HCT116 (cell line): Measurements from ENCODE around the gene METTL1. TPM values are rescaled to one million over a fixed set of nuclear protein-coding genes. Genes with fewer than 3 reads are reported as not detected.

Experiments
- ATAC-seq: fragments of 200-7000 bp; cut with Tn5 transposase; 2 replicates; pipeline ENCODE4 v1.9.1; 2020; ENCODE audit warnings: mild to moderate bottlenecking, moderate library complexity
- BruUV-seq: library from RNA; stranded (reverse); fragments of 400-500 nt; replicated peaks from 2 replicates; lab custom pipeline; 2021; lab: Mats Ljungman, UMichigan
- CTCF ChIA-PET: fragments of 300-600 bp; sonication (Branson Sonifier 250); formaldehyde crosslinking; loops from one replicate; lab custom pipeline; 2021; ENCODE audit warnings: antibody characterized with exemption; lab: Charles Lee
- POLR2A ChIA-PET: fragments of 300-600, 350-600 bp; sonication (Branson Sonifier 250); formaldehyde crosslinking; loops from one replicate; lab custom pipeline; 2021; ENCODE audit warnings: antibody characterized with exemption; lab: Charles Lee
- RAD21 ChIA-PET, 2 experiments: fragments of 300-600 bp; sonication (Branson Sonifier 250); formaldehyde crosslinking; loops; one replicate each; lab custom pipeline; 2023; ENCODE audit warnings: low total read pairs in 2 of 2; ENCODE audit not compliant: uncharacterized antibody in 2 of 2, unreplicated experiment in 2 of 2, low non-redundant PET in 1 of 2; lab: Charles Lee
- DNase-seq: peaks from one replicate; pipeline ENCODE4 v3.0.0-alpha.2; 2010; ENCODE audit warnings: low read depth, low spot score
- H2AFZ ChIP-seq: fragments of 200-600 bp; shearing (Covaris generic), sonication (generic); 2 replicates; pipeline ENCODE4 v1.6.1; 2017; ENCODE audit warnings: low read depth, mixed run types, mixed read lengths, antibody characterized with exemption, low read length; ENCODE audit not compliant: poor library complexity, severe bottlenecking
- H3K27ac ChIP-seq: 2 replicates; pipeline ENCODE4 v1.5.1; 2012; ENCODE audit warnings: low read depth, low read length
- H3K27me3 ChIP-seq: fragments of 200-600 bp; sonication (generic); 2 replicates; pipeline ENCODE4 v1.6.1; 2016; ENCODE audit warnings: mixed run types, low read length, mixed read lengths; ENCODE audit not compliant: insufficient read depth
- H3K36me3 ChIP-seq, 2 experiments: fragments of 200-500 bp in 1 of 2; fragments of 200-600 bp in 1 of 2; sonication (Bioruptor generic) in 1 of 2; sonication (generic) in 1 of 2; 2 replicates each; pipeline versions ENCODE4 v1.5.1 to v1.6.1; 2014 to 2016; ENCODE audit warnings: low read length in 2 of 2, inconsistent platforms in 1 of 2, mixed read lengths in 1 of 2, mixed run types in 1 of 2; ENCODE audit not compliant: insufficient read depth in 2 of 2, control insufficient read depth in 1 of 2
- H3K4me1 ChIP-seq, 2 experiments: fragments of 200-600 bp in 1 of 2; sonication (generic) in 1 of 2; 2 replicates each; pipeline versions ENCODE4 v1.5.1 to v1.6.1; 2012 to 2017; ENCODE audit warnings: low read length in 2 of 2, inconsistent platforms in 1 of 2, mild to moderate bottlenecking in 1 of 2, mixed read lengths in 1 of 2, mixed run types in 1 of 2, moderate library complexity in 1 of 2; ENCODE audit not compliant: insufficient read depth in 2 of 2, control insufficient read depth in 1 of 2
- H3K4me2 ChIP-seq: fragments of 200-600 bp; sonication (generic); 2 replicates; pipeline ENCODE4 v1.6.1; 2017; ENCODE audit warnings: mixed run types, low read length, mixed read lengths
- H3K4me3 ChIP-seq, 2 experiments: fragments of 200-600 bp in 1 of 2; sonication (generic) in 1 of 2; replicated peaks in 1 of 2; 2 replicates each; pipeline ENCODE4 v1.5.1; 2011 to 2016; ENCODE audit warnings: low read length in 2 of 2, control low read depth in 1 of 2, low read depth in 1 of 2, mild to moderate bottlenecking in 1 of 2, mixed read lengths in 1 of 2, mixed run types in 1 of 2
- H3K79me2 ChIP-seq: fragments of 200-600 bp; sonication (generic); 2 replicates; pipeline ENCODE4 v1.6.1; 2017; ENCODE audit warnings: mild to moderate bottlenecking, mixed run types, low read length, moderate library complexity, mixed read lengths; ENCODE audit not compliant: insufficient read depth
- H3K9ac ChIP-seq: fragments of 200-600 bp; sonication (generic); 2 replicates; pipeline ENCODE4 v1.6.1; 2016; ENCODE audit warnings: low read length, mixed read lengths
- H3K9me2 ChIP-seq: fragments of 200-600 bp; sonication (generic), shearing (Covaris generic); 2 replicates; pipeline ENCODE4 v1.6.1; 2017; ENCODE audit warnings: mixed run types, mild to moderate bottlenecking, moderate library complexity; ENCODE audit not compliant: insufficient read depth
- H3K9me3 ChIP-seq, 2 experiments: fragments of 200-500 bp in 1 of 2; fragments of 200-600 bp in 1 of 2; sonication (Bioruptor generic) in 1 of 2; sonication (generic) in 1 of 2; 2 replicates each; pipeline ENCODE4 v1.6.1; 2014 to 2017; ENCODE audit warnings: low read length in 2 of 2, mixed read lengths in 2 of 2, inconsistent platforms in 1 of 2, low read depth in 1 of 2, mild to moderate bottlenecking in 1 of 2, mixed run types in 1 of 2, moderate library complexity in 1 of 2; ENCODE audit not compliant: control insufficient read depth in 1 of 2, insufficient read depth in 1 of 2
- H4K20me1 ChIP-seq: fragments of 200-600 bp; sonication (generic), shearing (Covaris generic); 2 replicates; pipeline ENCODE4 v1.6.1; 2017; ENCODE audit warnings: mixed run types, mild to moderate bottlenecking, moderate library complexity; ENCODE audit not compliant: insufficient read depth
- ATF3 ChIP-seq: IDR thresholded peaks from 2 replicates; pipeline ENCODE4 v1.6.1; 2012
- CTCF ChIP-seq, 3 experiments: fragments of 200-600 bp in 1 of 3; sonication (generic) in 1 of 3; IDR thresholded peaks in 2 of 3; conservative IDR thresholded peaks in 1 of 3; 2 replicates each; pipeline ENCODE4 v1.5.1; 2012 to 2017; ENCODE audit warnings: low read depth in 2 of 3, low read length in 2 of 3, antibody characterized with exemption in 1 of 3, borderline replicate concordance in 1 of 3, control low read depth in 1 of 3, mild to moderate bottlenecking in 1 of 3, mixed read lengths in 1 of 3, mixed run types in 1 of 3, moderate library complexity in 1 of 3; ENCODE audit not compliant: insufficient read depth in 1 of 3
- EGR1 ChIP-seq: IDR thresholded peaks from 2 replicates; pipeline ENCODE4 v1.6.1; 2012; ENCODE audit warnings: low read depth
- ELF1 ChIP-seq: IDR thresholded peaks from 2 replicates; pipeline ENCODE4 v1.6.1; 2012; ENCODE audit warnings: low read depth, borderline replicate concordance
- EZH2 ChIP-seq: fragments of 200-600 bp; sonication (generic); IDR thresholded peaks from 2 replicates; pipeline ENCODE4 v1.6.1; 2017; ENCODE audit warnings: antibody characterized with exemption, mixed run types
- EZH2phosphoT487 ChIP-seq: fragments of 200-600 bp; IDR thresholded peaks from 2 replicates; pipeline ENCODE4 v1.6.1; 2018; ENCODE audit warnings: antibody characterized with exemption, borderline replicate concordance
- FOSL1 ChIP-seq: IDR thresholded peaks from 2 replicates; pipeline ENCODE4 v1.6.1; 2012; ENCODE audit warnings: low read depth
- JUND ChIP-seq: IDR thresholded peaks from 2 replicates; pipeline ENCODE4 v1.6.1; 2012
- MAX ChIP-seq: IDR thresholded peaks from 2 replicates; pipeline ENCODE4 v1.6.1; 2012
- POLR2A ChIP-seq: IDR thresholded peaks from 2 replicates; pipeline ENCODE4 v1.7.0; 2011; ENCODE audit warnings: borderline replicate concordance; ENCODE audit not compliant: insufficient read depth, insufficient read length; ENCODE audit errors: extremely low read depth
- RAD21 ChIP-seq: IDR thresholded peaks from 2 replicates; pipeline ENCODE4 v1.6.1; 2012; ENCODE audit warnings: low read depth, mild to moderate bottlenecking
- SIN3A ChIP-seq: IDR thresholded peaks from 2 replicates; pipeline ENCODE4 v1.6.1; 2012; ENCODE audit warnings: low read depth
- SP1 ChIP-seq: IDR thresholded peaks from 2 replicates; pipeline ENCODE4 v1.6.1; 2012; ENCODE audit warnings: low read depth
- SRF ChIP-seq: IDR thresholded peaks from 2 replicates; pipeline ENCODE4 v1.6.1; 2012; ENCODE audit warnings: low read depth
- TCF7L2 ChIP-seq: IDR thresholded peaks from 2 replicates; pipeline ENCODE4 v1.7.0; 2011; ENCODE audit warnings: borderline replicate concordance, inconsistent platforms; ENCODE audit not compliant: insufficient read depth, insufficient read length; ENCODE audit errors: extremely low read depth
- YY1 ChIP-seq: IDR thresholded peaks from 2 replicates; pipeline ENCODE4 v1.6.1; 2011; ENCODE audit warnings: low read length, low read depth, moderate library complexity, mild to moderate bottlenecking; ENCODE audit not compliant: insufficient replicate concordance; ENCODE audit errors: extremely low read depth
- ZFX ChIP-seq: fragments of 450-650 bp; IDR thresholded peaks from 2 replicates; pipeline ENCODE4 v1.6.1; 2017
- ZNF274 ChIP-seq: fragments of 200-500 bp; sonication (Bioruptor generic); IDR thresholded peaks from 2 replicates; pipeline ENCODE4 v1.6.1; 2014; ENCODE audit warnings: mild to moderate bottlenecking, low read depth, low read length, inconsistent platforms
- intact Hi-C: fragments of 100-400 bp; cut with micrococcal nuclease; formaldehyde crosslinking; loops from 2 replicates; pipeline ENCODE4 v1.10.0; 2022
- total RNA-seq: library from RNA; stranded (reverse); gene quantifications from one replicate; pipeline ENCODE4 v1.2.1, GENCODE V29; 2021; ENCODE audit not compliant: unreplicated experiment

Gene METTL1
- total RNA-seq, 1 experiment from 2014 or later: 56.6 TPM

- ChIA-PET CTCF (interaction anchor here (4.0 kb wide), 1 partner anchor 8 kb away, joined by 51 read pairs; no protein-coding TSS in a partner anchor), RAD21 (no interaction called here), POLR2A (interaction anchor here (0.9 kb wide), 1 partner anchor 20 kb away, joined by 4 read pairs; the partner anchor contains the start of gene TSPAN31)
- no TSS peak for BruUV-seq
- DNase-seq: no peak
- peak overlapping the region; percentile 100 for H3K4me2 ChIP-seq
- no peak for TF ChIP-seq EGR1
- no peak for TF ChIP-seq EZH2
- TF ChIP-seq ELF1: no peak
- TF ChIP-seq ATF3: no peak
- peaks cover 11 to 40% of the 10 kb centered on the region in 2 experiments for H3K4me1 ChIP-seq
- H3K9me3 ChIP-seq: no peaks in the 10 kb centered on the region
- H2AFZ ChIP-seq: no peak overlapping the region
- intact Hi-C loops: no loop called here
- H3K27me3 ChIP-seq: no peaks in the 10 kb centered on the region
- no peak for ATAC-seq
- H3K9ac ChIP-seq: peak overlapping the region; percentile 81
- no peaks in the 10 kb centered on the region for H3K79me2 ChIP-seq
- H3K27ac ChIP-seq: peak overlapping the region; percentile 73; the same call in 1 of the 2 replicates
- H3K9me2 ChIP-seq: no peaks in the 10 kb centered on the region
- no peaks in the 10 kb centered on the region for H4K20me1 ChIP-seq
- H3K4me3 ChIP-seq: peak overlapping the region; percentile 72 to 81
- peaks cover 9 to 10% of the 10 kb centered on the region in 2 experiments; a peak in 3 of 4 replicates for H3K36me3 ChIP-seq
Observed at GRCh38 chr12:57763881-57764661, 7.8 kb downstream of the METTL1 start.

- no peak overlapping the region for H3K4me3 ChIP-seq
- no peak for TF ChIP-seq TCF7L2
- no peak for TF ChIP-seq SRF
- TF ChIP-seq CTCF (IDR thresholded peaks at IDR 0.05 in 2 of 3, conservative IDR thresholded peaks at IDR 0.05 in 1 of 3; ENCODE audit: borderline replicate concordance in 1 of 3, insufficient read depth in 1 of 3, low read depth in 2 of 3, low read length in 2 of 3): no peak
- no peak for TF ChIP-seq RAD21
- no peak for TF ChIP-seq EGR1
- TF ChIP-seq JUND: no peak
- no peak for TF ChIP-seq YY1
- no peak for TF ChIP-seq POLR2A
- TF ChIP-seq ZNF274: no peak
- TF ChIP-seq MAX: no peak
- TF ChIP-seq ELF1: no peak
- no peak for TF ChIP-seq FOSL1
- TF ChIP-seq SP1: no peak
- TF ChIP-seq ATF3: no peak
- TF ChIP-seq EZH2: no peak
- no peak for TF ChIP-seq EZH2phosphoT487
- no peak for TF ChIP-seq SIN3A
- TF ChIP-seq ZFX: no peak
Observed at GRCh38 chr12:57762463-57762862, 9.4 kb downstream of the METTL1 start.

More at GRCh38 chr12:57762463-57762862, 9.4 kb downstream of the METTL1 start:
- Histone ChIP-seq H3K9me3 (no peaks in the 10 kb centered on the region), H4K20me1 (no peaks in the 10 kb centered on the region), H3K27ac (no peak overlapping the region), H2AFZ (no peak overlapping the region), H3K36me3 (peaks cover 0 to 7% of the 10 kb centered on the region in 2 experiments; a peak in 2 of 4 replicates), H3K27me3 (no peaks in the 10 kb centered on the region), H3K9me2 (no peaks in the 10 kb centered on the region), H3K9ac (no peak overlapping the region), H3K4me2 (no peak overlapping the region), H3K4me1 (peaks cover 7 to 34% of the 10 kb centered on the region in 2 experiments), H3K79me2 (no peaks in the 10 kb centered on the region)
- ChIA-PET RAD21 (no interaction called here), POLR2A (no interaction called here), CTCF (no interaction called here)
- ATAC-seq (no peak), DNase-seq (no peak)
- no TSS peak for BruUV-seq
- intact Hi-C loops: no loop called here
